Suprapubic skin (tissue), 3 donors: Measurements from ENCODE around the gene NFKBIA.

Source experiments
- CTCF ChIP-seq, 2 donors: fragments of 200-600 bp in 1 of 2; fragments of 450-650 bp in 1 of 2; sonication (generic) in 1 of 2; IDR thresholded peaks; one replicate each; pipeline ENCODE4 v1.5.1; 2016 to 2019; ENCODE audit warnings: antibody characterized with exemption in 2 of 2, mild to moderate bottlenecking in 1 of 2, moderate library complexity in 1 of 2
- POLR2A ChIP-seq, 2 donors: fragments of 450-650 bp; IDR thresholded peaks; one replicate each; pipeline ENCODE4 v1.6.1; 2017; ENCODE audit warnings: antibody characterized with exemption in 2 of 2, mild to moderate bottlenecking in 2 of 2, moderate library complexity in 2 of 2

- TF ChIP-seq POLR2A (IDR thresholded peaks at IDR 0.05) (no peak), CTCF (IDR thresholded peaks at IDR 0.05) (no peak)
Measured at GRCh38 chr14:35389315-35389667, 15.3 kb downstream of the NFKBIA start.
